Ascending aorta (tissue), 2 donors: ENCODE results near the gene RIN1. TPM values are rescaled to one million over a fixed set of nuclear protein-coding genes. Genes with fewer than 3 reads are reported as not detected.

ENCODE experiments used
- DNase-seq, 2 donors: peaks; one replicate each; pipeline ENCODE4 v3.0.0-alpha.2; 2019; ENCODE audit warnings: low spot score in 2 of 2
- H3K27ac ChIP-seq, 2 donors: fragments of 200-600 bp; sonication (generic); one replicate each; pipeline ENCODE4 v1.5.1; 2016 to 2017; ENCODE audit warnings: mild to moderate bottlenecking in 1 of 2
- H3K27me3 ChIP-seq: fragments of 200-600 bp; sonication (generic); one replicate; pipeline ENCODE4 v1.5.1; 2017
- H3K36me3 ChIP-seq, 2 donors: fragments of 200-600 bp; sonication (generic); one replicate each; pipeline ENCODE4 v1.5.1; 2016
- H3K4me1 ChIP-seq, 2 donors: fragments of 200-600 bp; sonication (generic); one replicate each; pipeline ENCODE4 v1.5.1; 2016 to 2017; ENCODE audit warnings: mild to moderate bottlenecking in 1 of 2
- H3K4me3 ChIP-seq, 2 donors: fragments of 200-600 bp; sonication (generic); one replicate each; pipeline ENCODE4 v1.5.1; 2016 to 2017; ENCODE audit warnings: mild to moderate bottlenecking in 1 of 2
- H3K9me3 ChIP-seq, 2 donors: fragments of 200-600 bp; sonication (generic); one replicate each; pipeline ENCODE4 v1.5.1; 2016
- CTCF ChIP-seq, 3 experiments: fragments of 200-600 bp in 2 of 3; fragments of 450-650 bp in 1 of 3; sonication (generic) in 2 of 3; IDR thresholded peaks; one replicate each; pipeline ENCODE4 v1.5.1; 2016 to 2019; ENCODE audit warnings: antibody characterized with exemption in 3 of 3, mild to moderate bottlenecking in 1 of 3, moderate library complexity in 1 of 3
- intact Hi-C: fragments of 100-400 bp; cut with DNase I; formaldehyde crosslinking; loops from one replicate; pipeline ENCODE4 v1.15.1; 2023
- total RNA-seq: library from RNA; depleted of rRNA; stranded (reverse); fragments of >200 nt; gene quantifications from one replicate; pipeline ENCODE4 v1.1.0, GENCODE V29; 2016

Gene RIN1
- total RNA-seq, 1 donor from 2014 or later, result 28.5 TPM

GRCh38 chr11:66337103-66337899 lies 1.1 kb upstream of the RIN1 start:
- H3K4me1 ChIP-seq, result peaks cover 13 to 23% of the 10 kb centered on the region in 2 donors
- DNase-seq, result no peak
- peaks cover 45 to 48% of the 10 kb centered on the region in 2 donors for H3K36me3 ChIP-seq
- intact Hi-C loops, result no loop called here
- TF ChIP-seq CTCF (IDR thresholded peaks at IDR 0.05), result no peak
- H3K9me3 ChIP-seq, result no peaks in the 10 kb centered on the region
- no peaks in the 10 kb centered on the region for H3K27me3 ChIP-seq
- peak overlapping the region; percentile 42 to 73 for H3K27ac ChIP-seq
- H3K4me3 ChIP-seq, result no peak overlapping the region

- peak overlapping the region; percentile 73 to 75 for H3K27ac ChIP-seq
- peaks cover 13 to 23% of the 10 kb centered on the region in 2 donors for H3K4me1 ChIP-seq
- intact Hi-C loops, result no loop called here
- H3K9me3 ChIP-seq, result no peaks in the 10 kb centered on the region
- peak overlapping the region; percentile 72 to 78 for H3K4me3 ChIP-seq
- DNase-seq, result no peak
- peaks cover 32 to 36% of the 10 kb centered on the region in 2 donors for H3K36me3 ChIP-seq
- H3K27me3 ChIP-seq, result no peaks in the 10 kb centered on the region
- no peak for TF ChIP-seq CTCF (IDR thresholded peaks at IDR 0.05)
Measured at GRCh38 chr11:66335531-66336233, 552 bp downstream of the RIN1 start.

- TF ChIP-seq CTCF (IDR thresholded peaks at IDR 0.05), result no peak
- Histone ChIP-seq H3K27me3 (no peaks in the 10 kb centered on the region), H3K4me1 (peaks cover 13 to 23% of the 10 kb centered on the region in 2 donors), H3K36me3 (peaks cover 23 to 28% of the 10 kb centered on the region in 2 donors), H3K9me3 (no peaks in the 10 kb centered on the region), H3K27ac (no peak overlapping the region), H3K4me3 (peak overlapping the region; percentile 72 to 78)
- DNase-seq, result no peak
- intact Hi-C loops, result no loop called here
Measured at GRCh38 chr11:66334605-66335442, 1.4 kb downstream of the RIN1 start.

- Histone ChIP-seq H3K9me3 (no peaks in the 10 kb centered on the region), H3K4me1 (peaks cover 13 to 23% of the 10 kb centered on the region in 2 donors), H3K27me3 (no peaks in the 10 kb centered on the region), H3K4me3 (no peak overlapping the region), H3K36me3 (peaks cover 15 to 22% of the 10 kb centered on the region in 2 donors), H3K27ac (no peak overlapping the region)
- no peak for DNase-seq
- intact Hi-C loops, result no loop called here
- TF ChIP-seq CTCF (IDR thresholded peaks at IDR 0.05), result no peak
Measured at GRCh38 chr11:66333896-66334604, 2.2 kb downstream of the RIN1 start.
